ENCODE measurements around the gene ANKRD16.
"Not testable (repeated sequence)": the region's sequence is repeated elsewhere in the genome, so short reads cannot be mapped to it uniquely, and the experiment has no call there.

ANKRD16 gene

DNA sequence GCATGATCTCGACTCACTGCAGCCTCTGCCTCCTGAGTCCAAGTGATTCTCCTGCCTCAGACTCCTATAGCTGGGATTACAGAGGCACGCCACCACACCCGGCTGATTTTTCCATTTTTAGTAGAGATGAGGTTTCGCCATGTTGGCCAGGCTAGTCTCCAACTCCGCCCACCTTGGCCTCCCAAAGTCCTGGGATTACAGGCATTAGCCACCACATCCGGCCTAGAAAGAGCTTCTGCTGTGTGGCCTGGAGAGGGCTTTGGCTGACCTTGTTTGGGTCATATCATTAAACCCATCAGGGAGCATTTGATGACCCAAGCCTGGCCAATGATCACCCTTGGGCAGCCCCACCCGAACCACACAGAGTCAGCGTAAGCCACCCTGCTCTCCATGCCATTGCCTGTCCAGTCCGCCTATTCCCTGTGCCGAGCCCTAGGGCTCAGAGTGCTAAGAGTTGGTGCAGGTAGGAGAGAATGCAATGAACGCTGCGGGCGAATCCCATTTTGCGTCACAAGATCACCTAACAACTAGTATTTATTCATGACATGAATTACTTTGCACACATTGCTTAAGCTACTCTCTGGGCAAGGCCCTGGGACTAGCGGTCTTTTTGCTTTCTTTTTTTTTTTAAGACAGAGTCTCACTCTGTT is 54.1 kb downstream of the ANKRD16 start:
- no peak for DNase-seq (ENCODE audit: low spot score)

DNA sequence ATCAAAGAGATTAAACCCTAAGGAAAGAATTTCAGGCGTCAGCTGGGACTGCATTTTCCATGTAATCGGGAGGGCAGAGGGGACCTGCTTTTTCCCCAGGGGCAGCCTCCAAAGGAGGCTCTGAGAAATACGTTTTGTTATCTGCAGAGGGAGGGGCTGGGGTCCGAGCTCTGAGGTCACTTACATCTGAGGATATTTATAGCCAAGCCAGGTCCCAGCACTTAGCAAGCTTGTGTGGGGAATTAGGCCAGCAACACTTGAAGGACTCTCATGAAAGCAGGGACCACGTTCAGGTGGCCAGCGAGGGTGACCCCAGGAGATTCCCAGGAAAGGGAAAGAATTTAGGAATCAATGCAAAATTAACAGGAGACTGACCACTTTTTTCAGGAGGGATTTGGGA is 55.9 kb downstream of the ANKRD16 start:
- DNase-seq (ENCODE audit: low spot score): no peak

DNA sequence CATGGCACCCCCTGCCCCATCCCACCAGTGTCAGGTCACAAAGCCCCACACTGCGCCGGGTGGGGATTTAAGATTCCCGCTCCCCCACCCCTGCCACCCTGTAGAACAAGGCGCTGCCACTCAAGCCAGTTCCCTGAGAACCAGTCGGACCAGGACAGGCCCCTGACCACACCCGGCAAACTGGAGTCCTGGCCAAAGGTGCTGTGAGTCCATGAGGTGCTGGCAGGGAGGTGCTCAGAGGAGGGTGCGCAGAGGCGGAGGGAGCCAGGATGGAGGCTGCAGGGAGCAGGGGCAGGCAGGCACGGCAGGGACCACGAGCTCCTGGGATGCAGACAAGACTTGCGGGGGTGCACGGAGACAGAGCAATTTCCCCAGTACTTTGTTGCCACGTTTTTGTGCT is 56.7 kb downstream of the ANKRD16 start:
- DNase-seq (ENCODE audit: low spot score): no peak

DNA sequence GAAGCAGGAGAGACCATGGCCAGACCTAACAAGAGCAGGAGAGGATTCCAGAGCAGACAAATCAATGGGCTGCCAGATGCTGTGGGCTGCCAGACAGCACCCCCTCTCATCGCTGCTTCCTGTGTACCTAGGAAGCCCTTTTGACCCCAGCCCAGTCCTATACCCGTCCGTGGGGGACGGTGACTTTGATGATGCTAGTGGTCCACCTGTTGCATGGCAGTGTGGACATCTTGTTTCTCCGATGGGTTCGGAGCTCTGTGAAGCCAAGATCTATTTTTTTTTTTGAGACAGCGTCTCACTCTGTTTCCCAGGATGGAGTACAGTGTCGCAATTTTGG is 58.3 kb downstream of the ANKRD16 start:
- DNase-seq (ENCODE audit: low spot score): no peak

DNA sequence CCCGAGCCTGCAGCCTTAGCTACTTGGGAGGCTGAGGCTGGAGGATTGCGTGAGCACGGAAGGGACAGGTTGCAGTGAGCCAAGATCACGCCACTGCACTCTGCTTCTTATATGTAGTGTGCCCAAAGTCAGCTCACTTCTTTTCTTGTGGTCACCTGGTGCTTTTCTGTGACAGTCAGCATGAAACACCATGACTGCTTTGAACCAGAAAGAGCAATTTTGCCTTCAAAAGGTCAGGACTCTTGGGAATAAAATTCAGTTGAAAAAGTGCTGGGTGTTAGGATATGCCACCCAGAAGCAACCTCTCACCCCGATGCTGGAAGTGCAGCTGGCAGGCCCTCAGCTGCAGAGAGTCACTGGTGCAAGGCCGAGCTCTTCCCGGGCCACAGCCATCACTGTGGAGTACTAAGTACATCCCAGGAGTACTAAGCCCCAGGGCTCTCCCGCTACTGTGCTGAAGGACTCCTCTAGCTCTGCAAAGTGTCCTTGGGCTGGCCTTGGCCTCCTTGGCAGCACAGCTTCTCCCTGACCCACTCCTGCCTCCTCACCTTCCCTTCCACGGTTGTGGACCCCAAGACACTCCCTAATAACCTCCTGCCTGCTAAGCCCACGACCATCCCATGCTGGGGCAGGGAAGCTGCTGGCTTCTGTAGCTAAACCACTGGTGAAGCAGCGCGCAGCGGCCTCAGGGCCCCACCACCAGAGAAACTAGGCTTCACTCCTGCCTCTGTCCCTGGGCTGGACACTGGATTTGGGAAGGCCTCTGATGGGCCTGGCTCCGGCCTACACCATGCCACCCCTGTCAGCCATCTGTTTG is 58.9 kb downstream of the ANKRD16 start:
- no peak for DNase-seq (ENCODE audit: low spot score)

DNA sequence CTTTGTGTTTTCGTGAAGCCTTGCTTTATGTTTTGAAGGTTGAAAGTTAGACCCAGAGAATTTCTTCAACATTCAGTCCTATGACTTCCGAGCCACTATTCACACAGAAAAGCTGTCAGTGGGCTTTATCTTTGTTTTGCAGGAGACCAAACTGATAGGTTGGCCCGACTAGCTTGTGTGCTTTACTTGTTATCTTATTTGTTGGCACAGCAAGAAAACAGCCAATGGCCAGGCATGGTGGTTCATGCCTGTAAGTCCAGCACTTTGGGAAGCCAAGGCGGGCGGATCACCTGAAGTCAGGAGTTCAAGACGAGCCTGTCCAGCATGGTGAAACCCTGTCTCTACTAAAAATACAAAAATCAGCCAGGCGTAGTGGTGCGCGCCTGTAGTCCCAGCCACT is 60.4 kb downstream of the ANKRD16 start:
- DNase-seq (ENCODE audit: low spot score): no peak

DNA sequence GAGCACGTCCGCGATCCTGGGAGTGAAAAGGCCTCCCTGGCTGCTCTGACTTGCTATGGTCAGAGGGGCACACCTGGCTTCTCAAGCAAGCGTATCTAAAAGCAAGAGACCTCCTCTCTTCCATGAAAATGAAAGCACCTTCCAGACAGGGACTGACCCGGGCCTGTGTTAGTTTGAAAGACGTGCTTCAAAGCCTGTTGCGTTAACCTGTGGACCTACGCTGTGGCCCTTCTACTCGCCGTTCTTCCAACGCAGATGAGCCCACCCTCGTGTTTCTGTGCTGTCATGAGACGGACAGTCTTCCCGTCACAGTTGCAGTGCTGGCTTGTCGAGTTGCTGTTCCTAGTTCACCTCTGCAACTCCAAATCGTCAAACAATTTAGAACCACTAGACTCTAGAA is 61.0 kb downstream of the ANKRD16 start:
- no peak for DNase-seq (ENCODE audit: low spot score)

DNA sequence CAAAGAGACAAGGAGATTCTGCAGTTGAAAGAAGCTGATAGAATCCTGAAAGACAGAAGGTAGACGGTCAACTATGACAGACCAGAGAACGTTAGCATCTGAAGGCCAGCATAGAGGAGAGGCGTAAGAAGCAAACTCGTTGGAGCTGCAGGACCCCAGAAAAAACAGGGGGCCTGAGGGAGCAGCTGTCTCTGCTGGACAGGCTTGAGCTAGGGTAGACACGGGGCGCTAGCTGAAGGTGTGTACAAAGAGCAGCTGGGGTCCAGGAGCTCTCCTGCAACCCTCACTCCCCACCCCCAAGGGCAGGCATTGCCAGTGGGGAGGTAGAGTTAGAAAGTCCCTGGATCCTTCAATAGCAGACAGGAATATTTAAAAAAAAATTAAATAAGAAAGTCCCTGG is 61.9 kb downstream of the ANKRD16 start:
- no peak for DNase-seq (ENCODE audit: low spot score)

DNA sequence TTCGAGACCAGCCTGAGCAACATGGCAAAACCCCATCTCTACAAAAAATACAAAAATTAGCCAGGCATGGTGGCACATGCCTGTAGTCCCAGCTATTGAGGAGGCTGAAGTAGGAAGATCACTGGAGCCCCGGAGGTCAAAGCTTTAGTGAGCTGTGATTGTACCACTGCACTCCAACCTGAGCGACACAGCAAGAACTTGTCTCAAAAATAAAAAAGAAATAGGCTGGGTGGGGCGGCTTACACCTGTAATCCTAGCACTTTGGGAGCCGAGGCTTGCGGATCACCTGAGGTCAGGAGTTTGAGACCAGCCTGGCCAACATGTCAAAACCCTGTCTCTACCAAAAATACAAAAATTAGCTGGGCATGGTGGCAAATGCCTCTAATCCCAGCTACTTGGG is 63.2 kb downstream of the ANKRD16 start:
- not testable (repeated sequence) for DNase-seq (ENCODE audit: low spot score)

DNA sequence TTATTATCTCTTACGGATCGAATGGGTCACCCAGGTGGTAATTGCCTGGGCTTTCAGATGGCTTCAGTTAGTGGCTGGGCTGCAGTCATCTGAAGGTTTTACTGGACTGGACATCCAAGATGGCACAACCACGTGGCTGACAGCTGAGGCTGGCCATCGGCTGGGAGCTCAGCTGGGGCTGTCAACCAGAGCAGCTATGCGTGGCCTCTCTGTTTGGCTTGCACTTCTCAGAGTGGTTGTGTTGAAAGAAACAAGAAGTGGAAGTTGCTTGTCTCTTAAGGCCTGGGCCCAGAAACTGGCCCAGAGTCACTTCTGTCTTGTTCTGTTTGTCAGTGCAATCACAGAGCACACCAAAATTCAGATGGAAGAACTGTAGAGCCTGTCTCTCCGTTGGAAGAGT is 70.8 kb downstream of the ANKRD16 start:
- peak; percentile 45 for DNase-seq (ENCODE audit: low spot score)

DNA sequence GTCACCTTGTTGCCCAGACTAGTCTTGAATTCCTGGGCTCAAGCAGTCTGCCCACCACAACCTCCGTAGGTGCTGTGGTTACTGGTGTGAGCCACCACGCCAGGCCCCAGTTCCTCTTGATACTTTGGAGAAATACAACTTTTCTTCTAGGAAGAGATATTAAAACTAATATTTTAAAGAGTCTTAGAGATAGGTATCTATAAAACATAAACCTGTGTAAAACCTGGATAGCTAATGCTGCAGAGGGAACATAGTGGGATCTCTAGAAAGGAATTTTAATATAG is 71.7 kb downstream of the ANKRD16 start:
- no peak for DNase-seq (ENCODE audit: low spot score)

DNA sequence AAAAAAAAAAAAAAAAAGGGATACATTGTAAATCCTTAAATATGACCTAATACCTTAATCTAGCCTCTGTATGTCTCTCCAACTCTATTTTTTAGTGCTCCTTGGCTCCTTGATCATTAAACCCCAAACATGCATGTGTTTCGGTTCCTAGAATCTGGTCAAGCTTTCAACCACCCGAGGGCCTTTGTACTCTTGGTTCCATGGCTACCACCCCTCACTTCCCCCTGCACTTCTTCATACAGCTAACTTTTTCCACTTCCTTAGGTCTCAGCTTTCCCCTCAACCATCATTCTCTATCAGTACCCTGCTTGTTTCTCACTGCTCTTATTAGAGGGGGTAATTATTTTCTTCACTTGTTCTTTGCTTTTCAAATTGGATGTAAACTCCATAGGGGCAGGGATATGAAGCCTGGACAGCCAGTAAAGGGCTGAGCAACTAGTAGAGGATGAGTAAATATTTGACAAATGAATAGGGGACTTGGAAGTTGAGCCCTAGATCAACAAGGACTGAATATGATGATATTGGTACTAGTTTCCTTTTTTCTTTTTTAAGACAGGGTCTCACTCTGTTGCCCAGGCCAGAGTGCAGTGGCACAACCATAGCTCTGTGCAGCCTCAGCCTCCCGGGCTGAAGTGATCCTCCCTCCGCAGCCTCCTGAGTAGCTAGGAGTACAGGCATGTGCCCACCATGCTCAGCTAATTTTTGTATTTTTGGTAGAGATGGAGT is 72.2 kb downstream of the ANKRD16 start:
- no peak for DNase-seq (ENCODE audit: low spot score)

DNA sequence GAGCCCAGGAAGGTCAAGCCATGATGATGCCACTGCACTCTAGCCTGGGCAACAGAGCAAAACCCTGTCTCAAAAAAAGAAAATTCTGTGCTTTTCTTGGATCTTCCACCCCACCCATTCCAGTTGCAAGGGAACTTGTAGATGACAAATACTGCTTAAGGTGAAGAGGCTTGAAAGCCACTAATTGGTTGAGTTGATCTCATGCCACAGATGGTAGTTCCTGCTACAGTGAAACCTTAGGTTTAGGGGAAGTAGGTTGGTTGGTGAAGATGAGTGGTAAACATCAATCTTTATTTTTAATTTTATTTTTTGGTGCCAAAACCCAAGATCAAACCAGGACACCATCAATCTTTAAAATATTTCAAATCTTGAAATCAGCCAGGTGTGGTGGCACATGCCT is 73.5 kb downstream of the ANKRD16 start:
- no peak for DNase-seq (ENCODE audit: low spot score)

DNA sequence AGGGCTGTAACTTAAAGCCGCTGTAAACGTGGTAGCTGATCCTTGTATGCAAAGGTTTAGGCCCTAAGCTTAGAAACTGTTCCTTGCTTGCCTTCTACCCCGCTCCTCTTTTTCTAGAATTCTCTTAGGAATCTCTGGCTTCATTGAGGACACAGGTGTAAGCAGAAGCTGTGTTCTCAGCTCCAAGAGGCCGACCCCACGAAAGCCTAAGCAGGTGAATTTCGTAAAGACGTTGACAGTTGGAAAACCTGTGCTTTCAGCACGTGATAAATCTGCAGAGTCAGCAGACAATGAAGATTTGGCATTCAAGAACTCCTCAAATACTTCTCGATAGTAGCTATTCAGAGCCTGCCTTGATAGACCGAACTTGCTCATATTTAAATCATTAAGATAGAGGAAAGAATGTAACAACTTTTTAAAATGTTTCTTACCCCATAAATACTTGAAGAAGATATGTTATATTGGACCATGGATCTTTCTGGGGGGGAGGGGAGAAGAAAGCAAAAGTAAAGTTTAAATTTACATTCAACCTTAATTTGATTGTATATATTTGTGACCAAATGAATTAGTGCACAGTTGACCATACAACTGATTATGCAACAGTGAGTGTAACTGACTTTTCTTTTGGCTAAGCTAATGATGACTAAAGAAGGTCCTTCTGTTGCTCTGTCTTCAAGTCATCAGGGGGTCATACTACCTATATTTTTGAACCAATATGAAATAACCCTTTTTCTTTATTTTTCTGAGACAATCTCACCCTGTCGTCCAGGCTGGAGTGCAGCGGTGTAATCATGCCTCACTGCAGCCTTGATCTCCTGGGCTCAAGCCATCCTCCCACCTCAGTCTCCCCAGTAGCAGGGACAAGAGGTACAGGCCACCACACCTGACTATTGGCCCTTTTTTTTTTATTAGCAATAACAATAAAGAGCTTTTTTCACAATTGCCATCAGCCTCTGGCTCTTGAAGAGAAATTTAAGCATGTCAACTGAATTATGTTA is 75.3 kb downstream of the ANKRD16 start:
- DNase-seq (ENCODE audit: low spot score): peak; percentile 52

DNA sequence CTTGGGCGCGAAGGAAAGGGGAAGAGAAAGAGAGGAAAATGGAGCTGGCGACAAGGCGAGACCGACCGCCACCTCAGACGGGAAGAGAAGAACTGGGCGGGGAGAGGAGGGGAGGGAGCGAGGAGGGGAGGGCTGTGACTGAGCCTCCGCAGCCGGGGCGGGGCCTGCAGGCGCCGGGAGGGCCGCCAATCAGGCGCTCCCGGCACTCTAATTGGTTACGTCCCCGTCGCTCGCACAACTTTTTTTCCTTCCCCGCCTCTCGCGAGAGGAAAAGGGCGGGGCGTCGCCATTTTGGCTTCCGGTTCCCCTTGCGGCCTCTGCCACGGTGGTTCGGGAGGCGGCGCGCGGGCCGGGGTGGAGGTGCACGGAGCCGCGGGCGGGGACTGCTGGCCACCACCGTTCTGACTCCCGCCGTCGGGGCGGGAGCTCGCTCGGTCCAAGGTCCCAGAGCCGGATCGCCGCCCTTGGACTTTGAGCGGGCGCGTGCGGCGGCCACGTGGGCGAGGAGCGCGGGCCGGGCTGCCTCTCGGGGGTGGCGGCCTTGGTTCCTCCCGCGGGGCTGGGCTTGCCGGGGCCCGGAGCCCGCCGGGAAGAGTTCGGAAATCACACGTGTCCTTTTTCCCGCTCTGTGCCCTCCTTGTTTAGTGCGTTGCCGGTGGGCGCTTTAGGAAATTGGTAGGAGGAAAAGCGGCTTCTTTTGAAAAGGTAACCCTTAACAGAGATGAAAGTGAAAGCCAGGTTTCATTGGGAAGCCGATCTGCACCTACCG is 76.2 kb downstream of the ANKRD16 start, which contains the start of gene GDI2:
Gene GDI2, minus strand, starts transcription at position 94 of the 769 bp plus-strand sequence. CDS start 176 bp downstream, outside the sequence.
- DNase-seq (ENCODE audit: low spot score): peak; percentile 97

DNA sequence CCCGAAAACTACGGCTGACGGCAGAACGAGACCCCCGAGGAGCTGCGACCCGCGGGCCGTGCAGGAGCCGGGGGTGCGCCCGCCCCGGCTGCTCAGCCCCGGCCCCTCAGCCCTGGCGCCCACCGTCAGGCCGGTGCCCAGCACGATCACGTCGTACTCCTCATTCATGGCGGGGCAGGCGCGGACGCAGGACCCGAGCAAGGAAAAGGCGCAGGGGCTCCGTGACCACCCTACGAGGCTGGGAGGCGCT is 76.7 kb downstream of the ANKRD16 start:
- no peak for DNase-seq (ENCODE audit: low spot score)

DNA sequence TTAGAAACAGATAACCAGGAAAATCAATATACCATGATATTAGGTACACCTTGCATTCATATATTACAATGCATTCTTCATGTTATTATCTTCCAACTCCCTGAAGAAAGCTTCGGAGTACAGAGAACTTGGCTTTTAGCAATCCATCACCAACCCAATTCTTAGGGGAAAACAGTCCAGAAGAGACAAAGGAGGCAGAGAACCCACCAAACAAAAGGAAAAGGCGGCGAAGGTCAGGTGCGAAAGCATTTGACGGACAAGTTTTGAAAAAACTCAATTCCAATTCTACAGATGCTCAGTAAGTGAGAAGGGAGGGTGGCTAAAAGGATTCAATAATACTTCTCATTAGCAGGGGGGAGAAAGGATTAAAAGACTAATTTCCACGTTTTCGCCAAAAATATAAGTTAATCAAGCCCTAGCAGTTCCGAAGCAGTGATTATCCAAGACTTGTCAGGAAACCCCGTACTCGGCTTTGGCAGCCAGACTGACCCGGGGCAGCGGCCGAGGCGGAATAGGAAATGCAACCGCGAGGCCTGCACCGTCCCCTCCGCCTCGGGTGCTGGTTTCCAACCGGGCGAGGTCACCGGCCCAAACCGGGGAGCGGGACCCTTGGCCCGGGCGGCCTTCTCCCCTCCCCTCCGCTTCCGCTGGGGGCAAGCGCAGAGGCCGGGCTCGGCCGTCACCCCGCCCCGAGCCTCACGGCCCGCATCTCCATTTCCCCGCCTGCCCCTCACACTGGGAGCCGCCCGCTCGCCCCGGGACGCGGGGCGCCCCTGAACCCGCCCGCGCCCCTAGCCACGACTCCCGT is 77.2 kb downstream of the ANKRD16 start:
- peak; percentile 31 for DNase-seq (ENCODE audit: low spot score)
